Left lung (tissue), 10 donors: Measurements from ENCODE around the gene GSTK1. TPM values are rescaled to one million over a fixed set of nuclear protein-coding genes. Genes with fewer than 3 reads are reported as not detected.

ENCODE experiments used
- ATAC-seq: fragments of 200-7000 bp; cut with Tn5 transposase; one replicate; pipeline ENCODE4 v1.9.1; 2020; ENCODE audit warnings: moderate library complexity
- DNase-seq, 4 donors: peaks; one replicate each; pipeline ENCODE4 v3.0.0-alpha.2; 2013 to 2020
- H3K27ac ChIP-seq, 2 donors: fragments of 200-600 bp; sonication (generic) in 1 of 2; one replicate each; pipeline versions ENCODE4 v1.5.0 to v1.8.0; 2020 to 2021
- H3K27me3 ChIP-seq, 2 donors: fragments of 200-600 bp; sonication (generic) in 1 of 2; one replicate each; pipeline versions ENCODE4 v1.5.0 to v1.8.0; 2020 to 2021
- H3K36me3 ChIP-seq, 2 donors: fragments of 200-600 bp; sonication (generic) in 1 of 2; one replicate each; pipeline versions ENCODE4 v1.5.0 to v1.8.0; 2020 to 2021
- H3K4me1 ChIP-seq, 2 donors: fragments of 200-600 bp; one replicate each; pipeline ENCODE4 v1.8.0; 2021
- H3K4me3 ChIP-seq, 2 donors: fragments of 200-600 bp; sonication (generic) in 1 of 2; one replicate each; pipeline versions ENCODE4 v1.5.0 to v1.8.0; 2020 to 2021; ENCODE audit warnings: mild to moderate bottlenecking in 1 of 2
- H3K9me3 ChIP-seq, 2 donors: fragments of 200-600 bp; sonication (generic) in 1 of 2; one replicate each; pipeline versions ENCODE4 v1.5.0 to v1.8.0; 2020 to 2021
- CTCF ChIP-seq, 2 donors: fragments of 200-600 bp; sonication (generic) in 1 of 2; IDR thresholded peaks; one replicate each; pipeline versions ENCODE4 v1.5.0 to v1.8.0; 2021; ENCODE audit warnings: antibody characterized with exemption in 2 of 2
- intact Hi-C, 2 donors: fragments of 100-400 bp; cut with DNase I; formaldehyde crosslinking; loops; one replicate each; pipeline versions ENCODE4 v1.11.2 to v1.14.2; 2022
- polyA plus RNA-seq, 6 donors: library from polyadenylated mRNA; unstranded; fragments of 120-200 nt; gene quantifications; one replicate each; pipeline ENCODE4 v1.2.1, GENCODE V29; 2013; ENCODE audit not compliant: insufficient read length in 6 of 6
- total RNA-seq, 2 donors: library from RNA; stranded (reverse); fragmentation: NEBNext Ultra II Directional; extraction: Animal tissue kit (Norgen Biotek cat#: 25700); gene quantifications; one replicate each; pipeline ENCODE4 v1.2.1, GENCODE V29; 2021
- donor health status: DM: no; HTN: yes; CAD: no.
- donor health status: DM: no; HTN: no; CAD: no.

Gene GSTK1
- total and polyA plus RNA-seq, 8 donors, result 109 to 151 (median 122) TPM

GRCh38 chr7:143299840-143300239 is 36.6 kb downstream of the GSTK1 start:
- ATAC-seq, result peak; percentile 40
- intact Hi-C loops, result loop anchor here in 1 of 2 donors (5.0 kb wide), 1 partner anchor 58 kb away; no protein-coding TSS in a partner anchor
- DNase-seq, result no peak

GRCh38 chr7:143300959-143301935 is 38.0 kb downstream of the GSTK1 start:
- intact Hi-C loops, result loop anchor here in 1 of 2 donors (5.0 kb wide), 1 partner anchor 59 kb away; no protein-coding TSS in a partner anchor
- no peak for TF ChIP-seq CTCF (IDR thresholded peaks at IDR 0.05)
- peaks cover 0 to 94% of the 10 kb centered on the region in 2 donors for H3K36me3 ChIP-seq
- H3K9me3 ChIP-seq, result no peaks in the 10 kb centered on the region
- H3K4me3 ChIP-seq, result no peak overlapping the region
- DNase-seq, result peak in 1 of 4 donors; percentile 45
- no peaks in the 10 kb centered on the region for H3K27me3 ChIP-seq
- peaks cover 0 to 44% of the 10 kb centered on the region in 2 donors for H3K4me1 ChIP-seq
- peak overlapping the region; percentile 27 to 74 for H3K27ac ChIP-seq
- peak; percentile 94 for ATAC-seq

More at GRCh38 chr7:143299840-143300239, 36.6 kb downstream of the GSTK1 start:
- H3K36me3 ChIP-seq, result peaks cover 3 to 94% of the 10 kb centered on the region in 2 donors
- no peaks in the 10 kb centered on the region for H3K27me3 ChIP-seq
- H3K4me1 ChIP-seq, result peaks cover 0 to 57% of the 10 kb centered on the region in 2 donors
- peak overlapping the region in 1 of 2 donors; percentile 74 for H3K27ac ChIP-seq
- TF ChIP-seq CTCF (IDR thresholded peaks at IDR 0.05), result peak; percentile 23 to 40
- H3K9me3 ChIP-seq, result no peaks in the 10 kb centered on the region
- no peak overlapping the region for H3K4me3 ChIP-seq

- H3K27me3 ChIP-seq, result no peaks in the 10 kb centered on the region
- DNase-seq (no peak), ATAC-seq (no peak)
- intact Hi-C loops, result loop anchor here in 1 of 2 donors (5.0 kb wide), 1 partner anchor 61 kb away; no protein-coding TSS in a partner anchor
- H3K36me3 ChIP-seq, result peaks cover 0 to 95% of the 10 kb centered on the region in 2 donors
- H3K27ac ChIP-seq, result no peak overlapping the region
- H3K4me3 ChIP-seq, result no peak overlapping the region
- TF ChIP-seq CTCF (IDR thresholded peaks at IDR 0.05), result no peak
- peaks cover 0 to 36% of the 10 kb centered on the region in 2 donors for H3K4me1 ChIP-seq
- no peaks in the 10 kb centered on the region for H3K9me3 ChIP-seq
Measured at GRCh38 chr7:143303733-143304132, 40.5 kb downstream of the GSTK1 start.

GRCh38 chr7:143304938-143305337 is 41.7 kb downstream of the GSTK1 start:
- intact Hi-C loops, result loop anchor here in 1 of 2 donors (5.0 kb wide), 1 partner anchor 63 kb away; no protein-coding TSS in a partner anchor

More at GRCh38 chr7:143304938-143305337, 41.7 kb downstream of the GSTK1 start:
- H3K9me3 ChIP-seq, result no peaks in the 10 kb centered on the region
- H3K4me1 ChIP-seq, result peaks cover 0 to 28% of the 10 kb centered on the region in 2 donors
- no peak for TF ChIP-seq CTCF (IDR thresholded peaks at IDR 0.05)
- no peak overlapping the region for H3K4me3 ChIP-seq
- DNase-seq (no peak), ATAC-seq (no peak)
- no peak overlapping the region for H3K27ac ChIP-seq
- no peaks in the 10 kb centered on the region for H3K27me3 ChIP-seq
- peaks cover 0 to 93% of the 10 kb centered on the region in 2 donors for H3K36me3 ChIP-seq
